GM06990 (cell line): Measurements from ENCODE around the gene SIAH3.

Experiments used
- DNase-seq: peaks from one replicate; pipeline ENCODE4 v3.0.0-alpha.2; 2011; ENCODE audit not compliant: insufficient read length; ENCODE audit errors: extremely low read depth
- H3K27me3 ChIP-seq: replicated peaks from 2 replicates; pipeline ENCODE4 v1.6.0; 2011; ENCODE audit warnings: low read length; ENCODE audit not compliant: control insufficient read depth, insufficient read depth
- H3K36me3 ChIP-seq: 2 replicates; pipeline ENCODE4 v1.5.1; 2011; ENCODE audit warnings: low read length; ENCODE audit not compliant: control insufficient read depth, insufficient read depth
- H3K4me3 ChIP-seq: replicated peaks from 2 replicates; pipeline ENCODE4 v1.5.1; 2011; ENCODE audit warnings: low read depth, mild to moderate bottlenecking, control low read depth, low read length
- CTCF ChIP-seq: IDR thresholded peaks from 2 replicates; pipeline ENCODE4 v1.5.1; 2011; ENCODE audit warnings: low read length, control low read depth, mild to moderate bottlenecking, inconsistent platforms; ENCODE audit not compliant: insufficient read depth, poor library complexity, severe bottlenecking

SIAH3 gene

DNA sequence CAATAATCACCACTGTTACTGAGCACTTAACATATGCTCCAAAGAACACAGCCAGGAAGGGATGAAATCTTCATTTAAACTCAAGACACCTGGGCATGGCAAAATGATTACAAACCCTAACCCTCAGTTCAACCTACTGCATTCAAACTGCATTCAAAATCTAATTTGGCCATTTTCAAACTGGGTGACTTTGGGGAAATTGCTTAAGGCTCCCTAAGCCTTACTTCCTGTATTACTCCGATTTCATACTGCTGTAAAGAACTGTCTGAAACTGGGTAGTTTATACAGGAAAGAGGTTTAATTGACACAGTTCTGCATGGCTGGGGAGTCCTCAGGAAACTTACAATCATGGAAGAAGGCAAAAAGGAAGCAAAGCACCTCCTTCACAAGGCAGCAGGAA lies 99.0 kb downstream of the SIAH3 start:
- H3K27me3 ChIP-seq, result peaks cover 2% of the 10 kb centered on the region
- DNase-seq, result no peak
- H3K4me3 ChIP-seq, result no peak overlapping the region
- H3K36me3 ChIP-seq, result no peaks in the 10 kb centered on the region
- TF ChIP-seq CTCF, result no peak

GRCh38 chr13:45751885-45752284 lies 99.7 kb downstream of the SIAH3 start:
- H3K27me3 ChIP-seq, result peaks cover 2% of the 10 kb centered on the region
- TF ChIP-seq CTCF, result no peak
- no peak for DNase-seq

GRCh38 chr13:45750566-45750965 lies 101.0 kb downstream of the SIAH3 start:
- no peak overlapping the region for H3K4me3 ChIP-seq
- peaks cover 2% of the 10 kb centered on the region for H3K27me3 ChIP-seq
- no peaks in the 10 kb centered on the region for H3K36me3 ChIP-seq
- no peak for DNase-seq
- TF ChIP-seq CTCF, result no peak

More at GRCh38 chr13:45751885-45752284, 99.7 kb downstream of the SIAH3 start:
- Histone ChIP-seq H3K4me3 (no peak overlapping the region), H3K36me3 (no peaks in the 10 kb centered on the region)

- H3K27me3 ChIP-seq, result peaks cover 2% of the 10 kb centered on the region
Measured at GRCh38 chr13:45748941-45749759, 102.4 kb downstream of the SIAH3 start.

GRCh38 chr13:45747071-45747470 lies 104.5 kb downstream of the SIAH3 start:
- H3K36me3 ChIP-seq, result no peaks in the 10 kb centered on the region
- no peak for DNase-seq

More at GRCh38 chr13:45748941-45749759, 102.4 kb downstream of the SIAH3 start:
- no peak for DNase-seq
- Histone ChIP-seq H3K4me3 (no peak overlapping the region), H3K36me3 (no peaks in the 10 kb centered on the region)
- no peak for TF ChIP-seq CTCF

More at GRCh38 chr13:45747071-45747470, 104.5 kb downstream of the SIAH3 start:
- Histone ChIP-seq H3K4me3 (no peak overlapping the region), H3K27me3 (peaks cover 2% of the 10 kb centered on the region)
- no peak for TF ChIP-seq CTCF
